Left kidney (tissue), 8 donors: Measurements from ENCODE around the gene MS4A18. TPM values are rescaled to one million over a fixed set of nuclear protein-coding genes. Genes with fewer than 3 reads are reported as not detected.
A peak's percentile ranks its signal among the peaks of the same experiment; 100 is the strongest.
"Not testable (repeated sequence)": the region's sequence is repeated elsewhere in the genome, so short reads cannot be mapped to it uniquely, and the experiment has no call there.

Source experiments
- DNase-seq: peaks from one replicate; pipeline ENCODE4 v3.0.0-alpha.2; 2013
- long read RNA-seq, 8 donors: transcript quantifications; one replicate each; lab custom pipeline, GENCODE V29; 2026
- polyA plus RNA-seq: library from polyadenylated mRNA; unstranded; fragments of 120-200 nt; gene quantifications from one replicate; pipeline ENCODE4 v1.2.1, GENCODE V29; 2013; ENCODE audit not compliant: insufficient read length

The MS4A18 gene
- not detected for polyA plus RNA-seq
- long read RNA-seq, donor 1 = 0 reads
- long read RNA-seq, donor 2 = 0 reads
- long read RNA-seq, donor 3 = 0 reads
- long read RNA-seq, donor 4 = 0 reads
- long read RNA-seq, donor 5 = 0 reads
- long read RNA-seq, donor 6 = 0 reads
- long read RNA-seq, donor 7 = 0 reads
- long read RNA-seq, donor 8 = 0 reads

DNA sequence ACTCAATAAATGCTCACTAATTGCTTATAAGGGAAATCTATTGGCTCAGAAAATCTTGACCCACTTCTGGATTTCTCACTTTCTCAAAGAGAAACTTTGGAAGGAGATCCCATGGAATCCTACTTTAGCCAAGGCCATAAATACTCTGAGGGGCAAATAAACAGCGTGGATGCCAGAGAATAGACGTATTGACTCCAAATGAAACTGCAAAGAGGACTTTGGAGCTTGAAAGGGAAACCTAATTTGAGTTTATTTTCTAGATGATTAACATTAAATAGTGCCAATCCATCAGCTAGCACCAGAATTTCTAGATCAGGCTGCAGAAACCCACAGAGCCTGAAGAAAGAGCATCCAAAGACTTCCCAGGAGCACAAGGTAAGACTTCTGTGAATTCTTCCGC lies at the start of gene MS4A18:
Gene MS4A18 (plus strand): TSS at position 301 of the 400 bp plus-strand sequence.
- no peak for DNase-seq

DNA sequence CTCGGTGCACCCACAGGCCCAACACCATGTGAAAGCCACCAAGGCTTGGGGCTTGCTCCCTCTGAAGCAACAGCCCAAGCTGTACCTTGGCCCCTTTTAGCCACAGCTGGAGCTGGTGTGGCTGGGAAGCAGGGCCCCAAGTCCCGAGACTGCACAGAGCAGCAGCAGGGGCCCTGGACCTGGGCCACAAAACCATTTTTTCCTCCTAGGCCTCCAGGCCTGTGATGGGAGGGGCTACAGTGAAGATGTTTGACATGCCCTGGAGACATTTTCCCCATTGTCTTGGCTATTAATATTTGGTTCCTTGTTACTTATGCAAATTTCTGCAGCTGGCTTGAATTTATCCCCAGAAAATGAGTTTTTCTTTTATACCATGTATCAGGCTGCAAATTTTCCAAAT lies 46.3 kb upstream of the MS4A18 start:
- DNase-seq = not testable (repeated sequence)

DNA sequence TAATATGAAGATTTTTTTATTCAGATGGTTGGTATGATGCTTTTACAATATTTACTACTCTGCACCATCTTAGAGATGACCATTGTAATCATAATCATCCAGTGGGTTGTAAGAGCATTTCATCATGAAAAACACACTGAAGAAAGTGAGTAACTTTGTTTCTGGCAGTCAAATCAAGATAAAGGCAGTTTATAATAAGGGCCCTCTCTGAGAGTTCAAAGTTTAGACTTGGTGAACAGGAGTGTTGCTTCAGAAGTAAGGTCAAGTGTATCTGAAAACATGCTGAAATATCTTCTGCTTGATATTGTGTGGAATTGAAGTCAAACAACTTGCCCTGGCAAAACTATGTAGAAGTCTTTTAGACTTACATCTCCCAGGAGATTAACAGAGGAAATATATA lies 44.6 kb upstream of the MS4A18 start:
- DNase-seq = no peak

DNA sequence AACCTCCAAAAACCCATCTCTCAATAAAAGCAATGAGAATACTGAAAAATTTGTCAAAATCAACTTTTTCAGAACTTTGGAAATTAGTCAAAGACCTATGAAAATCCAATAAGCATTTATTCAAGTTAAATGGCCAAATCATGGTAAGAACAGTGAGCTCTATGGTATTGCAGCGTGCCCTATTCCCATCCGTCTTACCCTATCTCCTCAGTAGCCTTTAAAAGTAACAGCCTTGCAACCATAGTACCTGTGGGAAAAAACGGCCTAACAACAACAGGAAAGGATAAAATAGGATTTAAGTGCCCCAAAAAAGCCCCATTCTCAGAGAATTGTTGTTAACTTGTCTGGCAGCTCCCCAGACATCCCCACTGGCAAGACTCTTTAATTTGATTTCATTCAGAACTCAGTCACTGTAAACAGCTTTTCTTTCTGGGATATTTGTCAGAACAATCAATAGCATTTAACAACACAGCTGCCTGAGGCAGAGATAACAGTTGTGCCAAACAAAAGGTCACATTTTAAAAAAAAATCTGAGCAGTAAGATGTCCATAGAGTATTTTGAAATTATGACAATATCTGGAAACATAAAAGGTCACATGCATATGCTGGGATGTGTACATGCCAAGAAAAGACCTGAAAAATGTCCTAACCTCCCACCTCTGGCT lies 43.9 kb upstream of the MS4A18 start:
- DNase-seq = no peak

DNA sequence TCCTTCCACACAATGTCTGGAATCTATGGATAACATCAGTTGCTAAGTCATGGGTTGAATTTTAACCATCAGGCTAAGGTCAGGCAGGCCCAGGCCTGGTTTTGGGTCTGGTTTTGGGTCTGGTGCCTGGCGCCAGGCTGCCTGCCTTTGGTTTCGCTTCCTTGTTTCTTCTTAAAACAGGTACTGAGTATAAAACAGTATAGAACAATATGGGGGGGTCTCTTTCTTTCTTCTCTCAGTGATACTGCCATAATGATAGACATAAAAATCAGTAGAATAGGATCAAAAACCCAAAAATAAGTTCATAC lies 40.0 kb upstream of the MS4A18 start:
- not testable (repeated sequence) for DNase-seq

DNA sequence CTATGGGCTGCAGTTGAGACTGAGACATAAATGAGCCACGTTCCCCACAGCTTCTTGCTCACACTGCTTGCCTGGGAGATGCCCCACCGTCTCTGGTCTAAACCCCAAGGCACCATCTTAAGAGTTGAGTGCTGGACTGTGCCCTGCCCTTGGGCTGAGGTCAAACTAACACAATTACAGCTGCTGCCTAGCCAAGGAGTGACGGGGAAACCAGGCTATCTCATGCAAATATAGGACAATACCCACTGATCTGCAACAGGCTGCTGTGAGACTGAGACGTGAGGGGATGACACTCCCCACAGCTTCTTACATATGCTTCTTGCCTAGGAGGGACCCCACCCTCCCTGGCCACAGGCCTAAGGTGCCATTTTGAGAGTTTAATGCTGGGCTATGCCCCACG lies 32.9 kb upstream of the MS4A18 start:
- no peak for DNase-seq

DNA sequence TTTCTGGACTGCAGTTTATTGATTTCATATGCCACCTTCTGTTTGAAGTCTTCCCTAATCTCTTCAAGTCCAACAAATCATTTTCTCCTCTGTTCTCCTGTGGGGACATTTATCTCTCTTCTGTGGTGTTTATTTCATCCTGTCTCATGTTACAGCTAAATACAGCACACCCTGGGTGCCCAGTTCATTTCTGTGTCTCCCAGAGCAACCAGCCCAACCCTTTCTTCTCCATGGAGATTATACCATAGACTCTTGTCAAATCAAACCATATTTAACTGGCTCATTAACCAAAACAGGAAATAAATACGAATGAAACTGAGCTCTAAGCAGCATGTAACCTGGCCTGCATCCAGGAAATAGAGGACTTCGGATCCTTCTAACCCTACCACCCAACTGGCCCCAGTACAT lies 25.2 kb upstream of the MS4A18 start, which contains the start of gene MS4A8:
Gene MS4A8 (plus strand): TSS at position 329 of the 408 bp plus-strand sequence. CDS start 1,249 bp downstream, outside the sequence.
- no peak for DNase-seq

DNA sequence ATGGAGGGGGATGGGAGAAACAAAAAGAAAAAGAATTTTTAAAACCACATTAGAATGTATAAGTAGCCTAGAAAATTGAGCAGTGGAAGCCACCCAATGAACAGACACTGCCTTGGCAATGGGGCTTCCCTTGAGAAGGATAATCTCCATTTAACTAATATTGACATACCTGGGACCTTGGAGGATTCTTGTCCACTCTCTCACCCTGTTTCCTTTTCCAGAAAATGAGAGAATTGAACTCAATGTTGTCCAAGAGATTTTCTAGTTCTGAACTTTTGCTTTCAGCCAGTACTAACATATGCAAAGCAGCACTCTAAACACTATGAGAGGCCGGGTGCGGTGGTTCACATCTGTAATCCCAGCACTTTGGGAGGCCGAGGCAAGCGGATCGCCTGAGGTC lies 24.6 kb upstream of the MS4A18 start:
- no peak for DNase-seq

DNA sequence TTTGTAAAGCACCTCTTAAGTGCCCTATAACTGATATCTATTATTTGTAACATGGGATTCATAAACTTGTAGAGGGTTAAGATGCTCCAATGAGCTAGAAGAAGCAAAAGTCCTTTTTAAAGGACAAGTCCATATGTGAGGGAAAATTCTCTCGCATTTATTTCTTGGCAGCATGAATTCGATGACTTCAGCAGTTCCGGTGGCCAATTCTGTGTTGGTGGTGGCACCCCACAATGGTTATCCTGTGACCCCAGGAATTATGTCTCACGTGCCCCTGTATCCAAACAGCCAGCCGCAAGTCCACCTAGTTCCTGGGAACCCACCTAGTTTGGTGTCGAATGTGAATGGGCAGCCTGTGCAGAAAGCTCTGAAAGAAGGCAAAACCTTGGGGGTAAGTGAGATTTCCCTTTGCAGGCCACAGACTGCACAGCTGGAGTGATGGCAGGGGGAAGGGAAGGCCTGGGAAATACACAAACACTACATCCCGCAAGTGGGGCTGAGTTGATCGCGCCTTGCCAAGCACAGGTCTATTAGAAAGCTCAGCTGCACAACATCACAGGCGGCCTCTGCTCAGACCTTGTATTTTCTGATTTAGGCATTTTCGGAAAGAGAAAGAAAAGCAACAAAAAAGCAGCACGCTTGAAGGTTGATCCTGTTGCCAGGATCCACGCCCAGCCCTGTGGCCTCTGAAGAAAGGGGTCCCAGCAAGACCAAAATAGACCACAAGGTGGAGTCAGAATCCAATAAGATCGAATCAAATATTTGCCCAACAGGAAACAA lies 23.6 kb upstream of the MS4A18 start:
- DNase-seq = peak; percentile 28

DNA sequence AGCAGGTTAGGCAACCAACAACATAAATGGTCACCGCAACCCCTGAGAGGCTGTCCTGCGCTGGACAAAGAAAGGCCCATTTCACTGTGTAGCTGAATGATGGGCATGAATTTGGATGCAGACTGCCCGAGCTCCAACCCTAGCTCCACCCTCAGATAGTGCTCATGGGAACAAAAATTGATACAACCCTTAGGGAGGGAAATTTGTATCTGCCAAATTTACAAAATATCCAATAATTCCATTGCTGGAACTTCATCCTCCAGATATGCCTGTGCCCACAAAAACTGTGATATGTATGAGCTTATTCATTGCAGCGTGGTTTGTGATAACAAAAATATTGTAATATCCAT lies 23.1 kb upstream of the MS4A18 start:
- DNase-seq = no peak

DNA sequence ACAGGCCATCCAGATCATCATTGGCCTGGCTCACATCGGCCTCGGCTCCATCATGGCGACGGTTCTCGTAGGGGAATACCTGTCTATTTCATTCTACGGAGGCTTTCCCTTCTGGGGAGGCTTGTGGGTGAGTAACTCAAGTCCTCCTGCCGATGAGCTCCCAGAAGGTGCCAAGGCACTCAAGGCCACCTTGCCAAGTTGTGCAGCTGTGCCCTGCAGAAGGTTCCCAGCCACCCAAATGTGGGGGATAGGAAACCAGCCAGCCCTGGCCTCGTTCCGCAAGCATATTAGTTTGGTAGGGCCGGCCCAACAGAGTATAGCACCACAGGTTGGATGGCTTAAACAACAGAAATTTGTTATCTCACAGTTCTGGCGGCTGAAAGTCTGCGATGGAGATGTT lies 21.1 kb upstream of the MS4A18 start:
- no peak for DNase-seq

DNA sequence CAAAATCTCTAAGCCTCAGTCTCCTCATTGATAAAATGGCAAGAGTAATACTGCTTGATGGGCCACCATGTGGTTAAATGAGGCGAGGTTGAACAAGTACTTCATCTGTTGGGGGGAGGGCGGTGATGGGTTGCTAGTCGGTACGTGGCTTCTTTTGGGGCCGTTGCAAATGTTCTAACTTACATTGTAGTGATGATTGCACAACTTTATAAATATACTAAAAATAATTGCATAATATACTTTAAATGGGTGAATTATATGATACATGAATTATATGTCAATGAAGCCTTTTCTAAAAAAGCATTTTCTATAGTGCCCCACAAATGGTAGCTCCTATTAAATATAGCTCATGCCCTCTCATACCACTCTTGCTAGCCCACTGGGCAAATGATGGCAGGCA lies 18.6 kb upstream of the MS4A18 start:
- no peak for DNase-seq

DNA sequence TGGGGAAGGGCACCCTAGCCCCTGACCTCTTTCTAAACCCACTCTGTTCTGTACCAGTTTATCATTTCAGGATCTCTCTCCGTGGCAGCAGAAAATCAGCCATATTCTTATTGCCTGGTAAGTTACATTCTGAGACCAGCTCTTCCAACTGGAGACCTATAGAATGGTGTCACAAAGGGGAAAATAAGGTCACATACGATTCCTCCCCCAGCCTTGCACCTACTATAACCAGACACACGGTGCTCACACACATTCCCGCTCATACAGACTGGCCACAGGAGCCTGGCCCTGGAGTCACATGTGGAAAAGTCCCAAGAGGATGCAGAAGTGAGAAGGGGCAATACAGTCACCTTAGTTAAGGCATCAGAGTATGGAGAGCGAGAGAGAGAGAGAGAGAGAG lies 17.6 kb upstream of the MS4A18 start:
- DNase-seq = no peak

DNA sequence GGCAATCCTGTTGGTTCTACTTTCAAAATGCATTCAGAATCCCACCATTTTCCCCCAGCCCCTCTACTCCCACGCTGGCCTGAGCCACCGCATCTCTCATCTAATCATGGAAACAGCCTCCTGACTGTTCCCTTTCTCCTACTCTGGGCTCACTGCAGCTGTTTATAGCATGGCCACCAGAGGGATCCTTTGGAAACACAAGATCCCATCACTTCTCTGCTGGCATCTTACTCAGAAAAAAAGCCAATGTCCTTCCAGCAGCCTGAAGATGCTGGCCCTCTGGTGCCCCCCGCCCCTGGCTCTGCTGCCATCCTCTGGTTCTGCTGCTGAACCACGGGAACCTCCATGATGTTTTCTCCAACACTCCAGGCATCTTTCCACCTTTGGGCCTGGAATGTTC lies 14.0 kb upstream of the MS4A18 start:
- no peak for DNase-seq

DNA sequence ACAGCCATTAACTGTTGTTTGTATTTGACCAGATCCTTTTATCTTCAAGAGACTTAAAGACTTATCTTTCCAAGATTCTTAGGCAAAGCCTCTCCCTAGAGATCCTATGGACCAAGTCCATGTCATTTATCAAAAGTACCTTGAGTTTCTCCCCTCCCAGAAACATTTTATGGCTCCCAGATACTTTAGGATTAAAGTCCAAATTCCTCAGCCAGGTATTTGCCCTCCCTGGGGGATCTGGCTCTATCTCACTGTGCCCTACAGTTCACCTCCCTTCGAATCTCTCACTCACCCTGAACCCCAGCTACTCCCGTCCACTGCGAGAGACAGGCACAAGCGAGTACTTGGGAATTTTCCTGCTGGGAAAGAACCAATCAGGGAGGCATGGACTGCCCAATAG lies 13.2 kb upstream of the MS4A18 start:
- no peak for DNase-seq

DNA sequence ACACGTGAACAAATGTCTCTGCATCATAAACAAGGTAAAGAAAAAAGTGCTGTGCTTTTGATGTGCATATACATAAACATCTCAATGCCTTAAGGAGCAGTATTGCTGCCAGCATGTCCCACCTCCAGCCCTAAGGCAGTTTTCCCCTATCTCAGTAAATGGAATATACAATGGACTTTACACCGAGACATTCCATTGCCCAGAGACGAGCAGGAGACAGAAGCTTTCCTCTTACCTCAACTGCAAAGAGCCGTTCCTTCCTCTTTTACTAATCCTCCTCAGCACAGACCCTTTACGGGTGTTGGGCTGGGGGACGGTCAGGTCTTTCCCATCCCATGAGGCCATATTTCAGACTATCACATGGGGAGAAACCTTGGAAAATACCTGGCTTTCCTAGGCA lies 11.1 kb upstream of the MS4A18 start:
- DNase-seq = not testable (repeated sequence)

DNA sequence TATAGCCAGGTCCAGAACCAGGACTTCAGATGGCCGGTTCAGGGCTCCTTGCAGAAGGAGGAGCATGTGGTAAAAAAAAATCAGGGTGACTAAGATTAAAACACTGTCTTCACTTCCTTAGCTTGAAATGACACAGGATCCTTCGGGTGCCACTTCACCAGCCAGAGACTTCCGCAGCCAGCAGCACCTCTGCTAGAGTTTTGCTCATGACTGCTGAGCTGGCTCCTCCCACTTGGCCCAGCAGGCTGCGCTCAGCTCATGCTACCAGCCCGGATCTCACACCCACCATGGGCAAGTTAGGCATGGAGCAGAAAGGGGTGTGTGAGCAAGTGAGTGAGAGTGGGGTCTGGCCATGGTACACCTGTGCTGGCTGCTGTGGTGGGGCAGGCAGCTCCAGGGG lies 6.6 kb upstream of the MS4A18 start:
- no peak for DNase-seq

DNA sequence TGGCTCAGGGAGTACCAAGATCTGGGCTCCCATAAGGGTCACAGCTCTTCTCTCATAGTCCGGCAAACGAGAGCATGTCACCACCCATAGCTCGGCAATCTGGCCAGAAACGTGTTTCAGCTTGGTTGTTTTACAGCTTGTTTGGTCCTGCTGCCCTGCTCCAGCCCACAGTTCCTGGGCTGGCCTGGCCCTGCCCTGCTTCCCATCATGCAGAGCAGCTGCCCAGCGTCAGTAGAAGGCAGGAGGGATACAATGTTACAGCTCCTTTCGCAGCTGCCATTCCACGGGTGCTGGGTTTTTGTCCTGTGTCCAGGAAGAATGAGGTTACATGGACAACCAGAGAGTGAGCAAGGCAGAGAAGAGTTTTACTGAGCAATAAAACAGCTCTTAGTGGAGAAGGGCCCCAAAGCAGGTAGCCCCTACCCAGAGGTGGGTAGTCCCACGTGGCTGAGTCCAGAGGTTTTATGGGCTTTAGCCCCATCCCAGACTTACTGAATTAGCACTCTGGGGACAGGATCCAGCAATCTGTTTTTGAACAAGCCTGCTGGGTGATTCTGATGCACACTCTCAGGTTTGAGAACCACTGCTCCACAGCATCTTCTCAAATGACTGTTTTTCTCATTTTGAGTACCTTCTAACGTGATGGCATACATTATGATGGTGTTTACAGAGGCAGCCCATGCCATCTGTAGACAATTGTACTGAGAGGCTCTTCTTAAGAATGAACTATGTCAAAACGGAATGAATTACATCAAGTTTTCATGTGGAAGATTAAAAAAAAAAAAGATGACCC lies 5.8 kb upstream of the MS4A18 start:
- DNase-seq = no peak

DNA sequence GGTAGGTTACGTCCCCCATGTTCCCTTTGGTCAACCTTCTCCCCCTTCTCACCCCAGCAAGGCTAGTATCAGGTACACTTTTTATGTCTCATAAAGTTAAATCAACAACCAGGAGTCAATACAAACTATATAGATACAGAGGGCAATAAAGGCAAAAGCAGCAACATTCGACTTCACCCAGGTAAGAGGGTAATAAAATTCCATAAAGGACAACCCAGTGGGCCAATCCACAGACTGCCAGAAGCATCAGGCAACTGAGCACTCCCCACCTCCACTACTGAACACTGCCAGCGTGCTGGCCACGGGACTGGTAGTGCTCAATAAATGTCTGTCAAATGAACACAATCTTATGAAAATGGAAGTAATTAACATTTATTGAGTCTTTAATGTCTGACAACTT lies 5.1 kb upstream of the MS4A18 start:
- DNase-seq = no peak

DNA sequence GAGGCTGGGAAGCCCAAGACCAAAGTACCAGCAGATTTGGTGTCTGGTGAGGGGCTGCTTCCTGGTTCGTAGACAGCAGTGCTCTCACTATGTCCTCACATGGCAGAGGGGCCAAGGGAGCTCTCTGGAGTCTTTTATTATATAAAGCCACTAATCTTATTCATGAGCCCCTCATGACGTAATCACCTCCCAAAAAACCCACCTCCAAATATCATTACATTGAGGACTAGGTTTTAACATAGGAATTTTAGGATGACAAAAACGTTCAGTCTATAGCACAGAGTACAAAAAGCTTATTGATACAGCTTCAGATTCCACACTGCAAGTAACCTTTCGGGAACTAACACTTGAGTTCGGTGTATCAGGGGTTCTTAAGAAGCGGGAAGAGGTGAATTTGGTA lies 4.1 kb upstream of the MS4A18 start:
- DNase-seq = no peak

DNA sequence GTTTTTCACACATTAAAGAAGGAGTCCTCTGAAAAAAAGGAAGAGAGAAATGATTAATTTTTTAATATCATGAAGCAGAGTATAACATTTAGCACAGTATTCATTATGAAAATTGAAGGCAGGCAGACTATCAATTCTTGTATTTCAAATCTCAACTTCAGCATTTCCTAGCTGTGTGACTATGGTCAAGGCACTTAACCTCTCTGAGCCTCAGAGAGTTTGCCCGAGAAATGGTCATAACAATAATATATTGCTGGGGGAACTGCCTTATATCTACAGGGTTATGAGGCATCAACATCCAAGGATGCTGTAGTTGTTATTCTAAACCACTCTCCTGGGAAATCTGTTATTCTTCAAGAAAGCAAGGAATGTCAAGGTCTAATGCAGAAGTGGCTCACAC lies 1.1 kb downstream of the MS4A18 start:
- no peak for DNase-seq

DNA sequence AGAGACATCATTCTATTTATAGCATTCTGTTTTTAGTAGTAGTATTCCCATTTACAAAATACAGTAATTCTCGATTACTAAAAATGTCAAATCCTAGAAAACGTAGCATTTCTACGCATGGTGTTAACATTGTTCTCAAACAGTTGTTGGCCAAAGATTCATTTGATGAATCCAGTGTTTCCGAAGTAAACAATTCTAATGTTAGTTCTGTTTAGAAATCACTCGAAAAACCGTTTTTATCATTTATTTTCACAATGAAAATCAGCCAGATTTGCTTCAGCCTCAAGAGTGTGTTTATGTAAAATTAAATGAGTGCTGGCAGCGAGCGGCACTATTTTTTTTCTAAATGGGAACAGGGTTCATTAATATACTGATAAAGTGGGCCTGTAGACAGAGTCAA lies 7.1 kb downstream of the MS4A18 start:
- no peak for DNase-seq

DNA sequence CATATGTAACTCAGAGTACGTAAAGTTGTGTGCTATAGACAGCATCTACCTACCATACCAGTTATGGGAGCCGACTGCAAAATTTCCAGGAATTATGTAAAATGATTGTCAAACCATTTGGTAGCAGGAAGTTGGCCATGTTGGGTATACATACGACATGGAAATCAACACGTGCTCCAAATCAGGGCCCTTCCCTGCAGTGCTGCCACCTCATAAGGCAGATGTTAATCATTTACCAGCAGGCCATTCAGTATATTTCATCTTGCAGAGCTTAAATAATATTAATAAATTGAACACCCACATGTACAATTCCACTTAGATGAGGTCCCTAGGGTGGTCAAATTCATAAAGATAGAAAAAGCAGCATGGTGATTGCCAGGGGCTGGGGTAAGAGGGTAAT lies 9.8 kb downstream of the MS4A18 start:
- no peak for DNase-seq
